AG09319 (cell line): Measurements from ENCODE around the gene CREG1.
"Not testable (repeated sequence)": the region's sequence is repeated elsewhere in the genome, so short reads cannot be mapped to it uniquely, and the experiment has no call there.

Experiments
- DNase-seq: peaks from one replicate; pipeline ENCODE4 v3.0.0-alpha.2; 2010; ENCODE audit warnings: low read depth; ENCODE audit errors: extremely low read depth
- CTCF ChIP-seq: IDR thresholded peaks from 2 replicates; pipeline ENCODE4 v1.5.1; 2011; ENCODE audit warnings: low read depth, mild to moderate bottlenecking, inconsistent platforms, low read length, moderate library complexity

CREG1 gene

GRCh38 chr1:167578939-167579521 lies 25.5 kb upstream of the CREG1 start:
- DNase-seq, result no peak
- no peak for TF ChIP-seq CTCF

GRCh38 chr1:167575649-167576048 lies 22.1 kb upstream of the CREG1 start:
- no peak for TF ChIP-seq CTCF
- DNase-seq, result no peak

- TF ChIP-seq CTCF, result no peak
- no peak for DNase-seq
Observed at GRCh38 chr1:167573035-167573434, 19.5 kb upstream of the CREG1 start.

- not testable (repeated sequence) for DNase-seq
Observed at GRCh38 chr1:167570712-167571111, 17.1 kb upstream of the CREG1 start.

- DNase-seq, result no peak
- no peak for TF ChIP-seq CTCF
Observed at GRCh38 chr1:167567663-167568062, 14.1 kb upstream of the CREG1 start.

GRCh38 chr1:167566766-167567165 lies 13.2 kb upstream of the CREG1 start:
- DNase-seq, result no peak

GRCh38 chr1:167565922-167566321 lies 12.4 kb upstream of the CREG1 start:
- DNase-seq, result no peak
- TF ChIP-seq CTCF, result no peak

More at GRCh38 chr1:167566766-167567165, 13.2 kb upstream of the CREG1 start:
- no peak for TF ChIP-seq CTCF

- no peak for TF ChIP-seq CTCF
- DNase-seq, result no peak
Observed at GRCh38 chr1:167564612-167565270, 11.2 kb upstream of the CREG1 start.
